Measurements from ENCODE around the gene CDH8. TPM values are rescaled to one million over a fixed set of nuclear protein-coding genes. Genes with fewer than 3 reads are reported as not detected.

Gene CDH8
- total RNA-seq, 1 experiment from 2014 or later = 0.42 TPM

DNA sequence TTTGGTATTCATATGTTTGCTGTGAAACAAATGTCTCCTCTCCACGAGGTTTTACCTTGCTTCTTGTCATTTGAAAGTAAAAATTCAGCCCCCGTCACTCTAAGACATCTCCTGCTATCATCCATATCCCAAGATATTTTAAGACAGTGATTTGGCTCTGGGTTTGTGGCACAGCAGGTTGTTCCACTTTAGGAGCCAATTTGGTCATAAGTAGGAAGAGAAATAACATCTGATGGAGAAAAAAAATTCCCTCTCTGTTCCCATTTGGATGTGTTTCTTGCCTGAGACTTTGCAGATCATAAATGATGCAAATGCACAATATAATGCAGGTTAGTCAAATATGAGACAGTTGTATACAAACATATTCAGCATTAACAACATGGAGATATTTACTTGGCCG, 309.5 kb downstream of the CDH8 start:
- H3K4me1 Mint-ChIP-seq (ENCODE audit: insufficient read depth, unreplicated experiment) = no peaks in the 10 kb centered on the region
- TF ChIP-seq, protein P1, sequence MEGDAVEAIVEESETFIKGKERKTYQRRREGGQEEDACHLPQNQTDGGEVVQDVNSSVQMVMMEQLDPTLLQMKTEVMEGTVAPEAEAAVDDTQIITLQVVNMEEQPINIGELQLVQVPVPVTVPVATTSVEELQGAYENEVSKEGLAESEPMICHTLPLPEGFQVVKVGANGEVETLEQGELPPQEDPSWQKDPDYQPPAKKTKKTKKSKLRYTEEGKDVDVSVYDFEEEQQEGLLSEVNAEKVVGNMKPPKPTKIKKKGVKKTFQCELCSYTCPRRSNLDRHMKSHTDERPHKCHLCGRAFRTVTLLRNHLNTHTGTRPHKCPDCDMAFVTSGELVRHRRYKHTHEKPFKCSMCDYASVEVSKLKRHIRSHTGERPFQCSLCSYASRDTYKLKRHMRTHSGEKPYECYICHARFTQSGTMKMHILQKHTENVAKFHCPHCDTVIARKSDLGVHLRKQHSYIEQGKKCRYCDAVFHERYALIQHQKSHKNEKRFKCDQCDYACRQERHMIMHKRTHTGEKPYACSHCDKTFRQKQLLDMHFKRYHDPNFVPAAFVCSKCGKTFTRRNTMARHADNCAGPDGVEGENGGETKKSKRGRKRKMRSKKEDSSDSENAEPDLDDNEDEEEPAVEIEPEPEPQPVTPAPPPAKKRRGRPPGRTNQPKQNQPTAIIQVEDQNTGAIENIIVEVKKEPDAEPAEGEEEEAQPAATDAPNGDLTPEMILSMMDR (IDR thresholded peaks at IDR 0.05; ENCODE audit: unreplicated experiment) = no peak
- no peak overlapping the region for H3K4me3 Mint-ChIP-seq (ENCODE audit: unreplicated experiment)
- DNase-seq (ENCODE audit: unreplicated experiment) = no peak
- intact Hi-C loops (cut with micrococcal nuclease) = no loop called here
- ChIA-PET POLR2A (no interaction called here), CTCF (interaction anchor here (0.5 kb wide), 1 partner anchor 25 kb away, joined by 3 read pairs; no protein-coding TSS in a partner anchor)
- no peaks in the 10 kb centered on the region for H3K36me3 Mint-ChIP-seq (ENCODE audit: insufficient read depth, unreplicated experiment)
- no peak overlapping the region for H3K27ac Mint-ChIP-seq (ENCODE audit: low read depth, unreplicated experiment)
- peaks cover 94% of the 10 kb centered on the region for H3K27me3 Mint-ChIP-seq (ENCODE audit: insufficient read depth, unreplicated experiment)
- BruUV-seq (replicated peaks) = no TSS peak
- no peaks in the 10 kb centered on the region for H3K9me3 Mint-ChIP-seq (ENCODE audit: unreplicated experiment)

DNA sequence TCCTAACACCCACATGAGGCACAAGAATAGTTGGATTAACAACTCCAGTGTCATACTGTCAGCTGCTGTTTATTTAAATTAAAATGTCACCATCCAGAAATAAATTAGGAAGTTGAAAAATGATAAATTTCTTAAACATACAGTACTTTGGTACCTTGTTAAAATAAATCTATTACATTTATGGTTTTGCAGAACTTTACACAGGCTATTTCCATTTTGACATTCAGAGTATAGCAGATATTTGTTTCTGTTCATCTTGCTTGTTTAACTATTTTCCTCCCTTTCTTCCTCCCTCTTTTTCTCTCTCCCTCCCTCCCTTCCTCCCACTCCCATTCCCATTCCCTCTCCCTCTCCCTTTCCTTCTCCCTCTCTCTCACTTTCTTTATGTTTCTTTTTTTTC, 310.1 kb downstream of the CDH8 start:
- no peak for DNase-seq (ENCODE audit: unreplicated experiment)
- intact Hi-C loops (cut with micrococcal nuclease) = no loop called here

DNA sequence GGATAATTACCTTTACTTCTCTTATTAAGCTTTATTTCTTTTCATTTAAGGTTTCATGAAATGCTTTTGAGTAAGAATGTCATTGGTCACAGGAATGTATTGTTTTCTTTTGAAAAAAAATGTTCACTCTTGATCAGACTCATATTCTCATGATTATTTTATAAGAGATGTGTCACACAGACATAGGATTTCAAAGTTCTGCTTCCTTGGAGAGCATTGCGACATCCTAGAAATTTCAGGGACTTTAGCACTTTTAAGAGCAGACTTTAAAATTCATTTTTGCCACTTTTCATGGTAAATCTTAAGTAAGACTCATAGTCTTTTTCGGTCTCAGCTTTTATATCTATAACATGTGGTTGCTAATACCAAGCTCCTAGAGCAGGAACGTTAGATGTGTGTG, 314.7 kb downstream of the CDH8 start:
- H3K27me3 Mint-ChIP-seq (ENCODE audit: insufficient read depth, unreplicated experiment) = peaks cover 82% of the 10 kb centered on the region
- H3K36me3 Mint-ChIP-seq (ENCODE audit: insufficient read depth, unreplicated experiment) = no peaks in the 10 kb centered on the region
- no peaks in the 10 kb centered on the region for H3K9me3 Mint-ChIP-seq (ENCODE audit: unreplicated experiment)
- H3K4me3 Mint-ChIP-seq (ENCODE audit: unreplicated experiment) = no peak overlapping the region
- H3K27ac Mint-ChIP-seq (ENCODE audit: low read depth, unreplicated experiment) = no peak overlapping the region
- no TSS peak for BruUV-seq (replicated peaks)
- TF ChIP-seq, protein P1 (IDR thresholded peaks at IDR 0.05; ENCODE audit: unreplicated experiment) = no peak
- DNase-seq (ENCODE audit: unreplicated experiment) = no peak
- H3K4me1 Mint-ChIP-seq (ENCODE audit: insufficient read depth, unreplicated experiment) = no peaks in the 10 kb centered on the region
- intact Hi-C loops (cut with micrococcal nuclease) = no loop called here
- ChIA-PET POLR2A (no interaction called here), CTCF (no interaction called here)

More for the DNA sequence above, 310.1 kb downstream of the CDH8 start:
- no TSS peak for BruUV-seq (replicated peaks)
- no peak overlapping the region for H3K4me3 Mint-ChIP-seq (ENCODE audit: unreplicated experiment)
- H3K36me3 Mint-ChIP-seq (ENCODE audit: insufficient read depth, unreplicated experiment) = no peaks in the 10 kb centered on the region
- CTCF ChIA-PET = no interaction called here
- POLR2A ChIA-PET = no interaction called here
- H3K4me1 Mint-ChIP-seq (ENCODE audit: insufficient read depth, unreplicated experiment) = no peaks in the 10 kb centered on the region
- peaks cover 94% of the 10 kb centered on the region for H3K27me3 Mint-ChIP-seq (ENCODE audit: insufficient read depth, unreplicated experiment)
- no peak overlapping the region for H3K27ac Mint-ChIP-seq (ENCODE audit: low read depth, unreplicated experiment)
- no peaks in the 10 kb centered on the region for H3K9me3 Mint-ChIP-seq (ENCODE audit: unreplicated experiment)
- TF ChIP-seq, protein P1 (IDR thresholded peaks at IDR 0.05; ENCODE audit: unreplicated experiment) = no peak

DNA sequence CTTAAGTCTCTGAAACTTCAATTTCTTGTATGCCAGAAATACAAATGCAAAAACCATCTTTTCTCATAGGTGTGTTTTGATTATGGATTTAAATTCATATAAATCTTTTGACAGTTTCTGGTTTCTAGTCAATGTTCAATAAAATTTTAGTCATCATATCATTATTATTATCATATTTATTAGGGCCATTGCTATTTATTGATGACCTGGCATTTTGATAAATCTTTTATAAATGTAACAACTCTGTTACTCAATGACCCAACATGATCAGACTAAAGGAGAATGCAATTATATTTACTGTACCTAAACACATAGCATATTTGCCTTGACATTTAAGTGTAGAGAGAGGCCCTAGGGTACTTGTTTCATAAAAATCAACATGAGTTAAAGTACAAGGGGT, 320.8 kb downstream of the CDH8 start:
- DNase-seq (ENCODE audit: unreplicated experiment) = no peak
- Mint-ChIP-seq H3K36me3 (ENCODE audit: insufficient read depth, unreplicated experiment) (no peaks in the 10 kb centered on the region), H3K27me3 (ENCODE audit: insufficient read depth, unreplicated experiment) (peaks cover 72% of the 10 kb centered on the region), H3K4me1 (ENCODE audit: insufficient read depth, unreplicated experiment) (no peaks in the 10 kb centered on the region), H3K9me3 (ENCODE audit: unreplicated experiment) (no peaks in the 10 kb centered on the region), H3K27ac (ENCODE audit: low read depth, unreplicated experiment) (no peak overlapping the region), H3K4me3 (ENCODE audit: unreplicated experiment) (no peak overlapping the region)
- no TSS peak for BruUV-seq (replicated peaks)
- TF ChIP-seq, protein P1 (IDR thresholded peaks at IDR 0.05; ENCODE audit: unreplicated experiment) = no peak
- CTCF ChIA-PET = no interaction called here
- POLR2A ChIA-PET = interaction anchor here (1.0 kb wide), 1 partner anchor 17 kb away, joined by 3 read pairs; no protein-coding TSS in a partner anchor
- intact Hi-C loops (cut with micrococcal nuclease) = no loop called here
